Upper lobe of left lung (tissue), 6 donors: ENCODE measurements around the gene LBX2. TPM values are rescaled to one million over a fixed set of nuclear protein-coding genes. Genes with fewer than 3 reads are reported as not detected.
"Not testable (repeated sequence)": the region's sequence is repeated elsewhere in the genome, so short reads cannot be mapped to it uniquely, and the experiment has no call there.

ENCODE experiments used
- ATAC-seq, 2 donors: fragments of 200-7000 bp; cut with Tn5 transposase; one replicate each; pipeline ENCODE4 v1.9.1; 2022; ENCODE audit warnings: mild to moderate bottlenecking in 2 of 2, moderate library complexity in 2 of 2; ENCODE audit not compliant: low FRiP score in 2 of 2
- DNase-seq, 2 donors: peaks; one replicate each; pipeline ENCODE4 v3.0.0-alpha.2; 2019 to 2020
- H3K27ac ChIP-seq, 4 donors: fragments of 200-600 bp; sonication (generic); one replicate each; pipeline ENCODE4 v1.5.1; 2016 to 2019
- H3K27me3 ChIP-seq, 4 donors: fragments of 200-600 bp; sonication (generic); one replicate each; pipeline ENCODE4 v1.5.1; 2017 to 2019
- H3K36me3 ChIP-seq, 4 donors: fragments of 200-600 bp; sonication (generic); one replicate each; pipeline ENCODE4 v1.5.1; 2016 to 2019
- H3K4me1 ChIP-seq, 4 donors: fragments of 200-600 bp; sonication (generic); one replicate each; pipeline ENCODE4 v1.5.1; 2018 to 2019
- H3K4me3 ChIP-seq, 4 donors: fragments of 200-600 bp; sonication (generic); one replicate each; pipeline ENCODE4 v1.5.1; 2017 to 2019; ENCODE audit warnings: mild to moderate bottlenecking in 2 of 4, moderate library complexity in 1 of 4
- H3K9me3 ChIP-seq, 4 donors: fragments of 200-600 bp; sonication (generic); one replicate each; pipeline ENCODE4 v1.5.1; 2018 to 2019
- CTCF ChIP-seq, 6 experiments: fragments of 450-650 bp in 4 of 6; fragments of 200-600 bp in 2 of 6; sonication (generic) in 2 of 6; IDR thresholded peaks; one replicate each; pipeline ENCODE4 v1.5.1; 2016 to 2019; ENCODE audit warnings: antibody characterized with exemption in 6 of 6
- EP300 ChIP-seq, 4 donors: sonication (generic); formaldehyde crosslinking; IDR thresholded peaks; one replicate each; pipeline ENCODE4 v1.5.1; 2017; ENCODE audit warnings: antibody characterized with exemption in 4 of 4, control low read depth in 2 of 4
- POLR2A ChIP-seq, 4 donors: fragments of 450-650 bp; IDR thresholded peaks; one replicate each; pipeline ENCODE4 v1.5.1; 2016 to 2017; ENCODE audit warnings: antibody characterized with exemption in 4 of 4, mild to moderate bottlenecking in 2 of 4
- POLR2AphosphoS5 ChIP-seq, 2 donors: sonication (generic); formaldehyde crosslinking; IDR thresholded peaks; one replicate each; pipeline ENCODE4 v1.5.1; 2017; ENCODE audit warnings: antibody characterized with exemption in 2 of 2
- WGBS, 2 donors: methylation state at CpG; one replicate each; pipeline ENCODE4 v1.1.5; 2017 to 2018; 5-methylcytosine and 5-hydroxymethylcytosine counted together
- total RNA-seq, 6 donors: library from RNA; depleted of rRNA in 4 of 6; stranded (reverse); fragments of >200 nt in 4 of 6; gene quantifications; one replicate each; pipeline versions ENCODE4 v1.1.0 to v1.2.1, GENCODE V29; 2016 to 2021
- donor health status: DM: no; HTN: no; CAD: no; lungs with moderate emphysema.
- donor health status: DM: no; HTN: yes; CAD: no; lungs with severe emphysema.

Gene LBX2
- total RNA-seq, 6 donors from 2014 or later: 1.3 to 8.4 (median 2.4) TPM

DNA sequence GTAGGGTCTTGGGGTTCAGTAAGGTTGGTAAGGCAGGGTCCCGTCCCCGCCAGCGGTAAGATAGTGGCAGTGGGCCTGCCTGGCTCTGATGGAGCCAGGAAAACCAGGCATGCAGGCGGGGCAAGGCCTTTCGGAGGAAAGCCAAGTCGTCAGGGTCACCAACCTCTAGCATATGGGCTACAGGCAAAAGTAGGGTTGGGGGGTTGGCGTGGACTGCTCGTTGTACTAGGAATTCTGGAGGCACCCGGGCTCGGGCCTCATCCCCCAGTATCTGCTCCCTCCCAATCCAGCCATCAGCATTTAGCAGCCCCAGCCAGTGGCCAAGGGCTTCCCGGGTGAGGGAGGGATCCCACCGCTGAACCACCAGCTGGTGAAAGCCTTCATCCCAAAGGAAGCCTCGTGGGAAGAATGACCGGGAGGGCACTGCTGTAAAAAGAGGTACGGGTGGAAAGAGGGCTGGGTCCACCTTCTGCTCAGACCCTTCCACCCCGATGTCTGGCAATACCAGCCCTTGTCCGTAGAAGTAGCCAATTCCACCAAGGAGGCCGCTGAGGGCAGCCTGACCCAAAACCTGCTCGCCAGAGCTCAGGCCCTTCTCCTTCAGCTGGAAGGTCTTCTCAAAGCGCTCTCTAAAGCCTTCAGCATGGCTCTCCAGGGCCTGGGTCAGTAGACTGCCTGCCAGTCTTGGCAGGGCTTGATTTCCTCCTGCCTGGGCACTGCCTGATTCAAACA lies 37.2 kb downstream of the LBX2 start:
- ATAC-seq (no peak), DNase-seq (no peak)
- H3K36me3 ChIP-seq: peaks cover 0 to 26% (median 12%) of the 10 kb centered on the region in 4 donors
- no peak overlapping the region for H3K4me3 ChIP-seq
- no peak overlapping the region for H3K27ac ChIP-seq
- TF ChIP-seq POLR2AphosphoS5 (IDR thresholded peaks at IDR 0.05) (no peak), CTCF (IDR thresholded peaks at IDR 0.05) (no peak), POLR2A (IDR thresholded peaks at IDR 0.05) (no peak), EP300 (IDR thresholded peaks at IDR 0.05) (no peak)
- H3K9me3 ChIP-seq: no peaks in the 10 kb centered on the region
- no peaks in the 10 kb centered on the region for H3K27me3 ChIP-seq
- 87 to 90% methylated on average over 15 to 20 of the region's 20 CpGs for WGBS, 2 donors
- H3K4me1 ChIP-seq: peaks cover 26 to 43% (median 29%) of the 10 kb centered on the region in 4 donors

- Histone ChIP-seq H3K36me3 (peaks cover 0 to 26% (median 12%) of the 10 kb centered on the region in 4 donors), H3K4me3 (no peak overlapping the region), H3K27ac (no peak overlapping the region), H3K9me3 (no peaks in the 10 kb centered on the region), H3K27me3 (no peaks in the 10 kb centered on the region), H3K4me1 (peaks cover 34 to 51% (median 36%) of the 10 kb centered on the region in 4 donors)
- peak in 1 of 2 donors; percentile 70 for DNase-seq
- ATAC-seq: no peak
- WGBS, 2 donors: 95 to 98% methylated on average over 17 of the region's 27 CpGs
- peak in 1 of 6 experiments; percentile 6 for TF ChIP-seq CTCF (IDR thresholded peaks at IDR 0.05)
- TF ChIP-seq POLR2AphosphoS5 (IDR thresholded peaks at IDR 0.05): no peak
- TF ChIP-seq EP300 (IDR thresholded peaks at IDR 0.05): no peak
- no peak for TF ChIP-seq POLR2A (IDR thresholded peaks at IDR 0.05)
Observed at GRCh38 chr2:74461187-74462053, 38.0 kb downstream of the LBX2 start.

GRCh38 chr2:74460187-74460586 lies 39.2 kb downstream of the LBX2 start:
- Histone ChIP-seq H3K4me1 (peaks cover 38 to 55% (median 41%) of the 10 kb centered on the region in 4 donors), H3K36me3 (peaks cover 0 to 26% (median 12%) of the 10 kb centered on the region in 4 donors)
- WGBS, 2 donors: 86 to 91% methylated on average over 8 to 10 of the region's 10 CpGs
- H3K27ac ChIP-seq, DNase-seq, ATAC-seq, H3K4me3 ChIP-seq, H3K9me3 ChIP-seq, H3K27me3 ChIP-seq: not testable (repeated sequence)

GRCh38 chr2:74459503-74460118 lies 39.8 kb downstream of the LBX2 start:
- peak overlapping the region in 3 of 4 donors; percentile 66 to 87 (median 72) for H3K4me3 ChIP-seq
- WGBS, 2 donors: 81 to 91% methylated on average over 11 to 13 of the region's 13 CpGs
- not testable (repeated sequence) for H3K27me3 ChIP-seq, H3K9me3 ChIP-seq, DNase-seq, ATAC-seq
- peak overlapping the region in 1 of 4 donors; percentile 99 for H3K27ac ChIP-seq
- H3K36me3 ChIP-seq: peaks cover 0 to 26% (median 12%) of the 10 kb centered on the region in 4 donors
- peaks cover 38 to 55% (median 41%) of the 10 kb centered on the region in 4 donors for H3K4me1 ChIP-seq

DNA sequence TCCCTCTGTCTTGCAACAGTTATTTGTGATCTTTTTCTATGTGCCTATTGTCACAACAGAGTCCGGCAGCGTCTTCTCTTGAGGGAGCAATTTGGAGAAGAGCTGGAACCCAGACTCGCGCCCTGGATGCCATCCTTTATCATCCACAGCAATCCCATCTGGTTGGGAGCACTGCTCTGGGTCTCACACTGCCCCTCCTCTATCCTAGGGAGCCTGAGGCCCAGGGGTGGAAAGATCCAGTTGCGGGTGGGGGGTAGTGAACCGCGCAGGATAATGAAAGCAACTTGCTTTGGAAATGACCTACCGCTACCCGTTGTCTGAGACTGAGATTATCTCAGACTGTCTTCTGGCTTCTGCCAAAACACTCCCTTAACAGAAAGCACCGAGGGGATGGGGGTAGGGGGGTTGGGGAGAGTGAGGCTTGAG lies 40.5 kb downstream of the LBX2 start:
- Histone ChIP-seq H3K36me3 (peaks cover 0 to 26% (median 12%) of the 10 kb centered on the region in 4 donors), H3K4me3 (peak overlapping the region; percentile 66 to 91 (median 80)), H3K27me3 (no peaks in the 10 kb centered on the region), H3K4me1 (peaks cover 35 to 53% (median 38%) of the 10 kb centered on the region in 4 donors), H3K9me3 (no peaks in the 10 kb centered on the region), H3K27ac (peak overlapping the region; percentile 64 to 99 (median 88))
- WGBS, 2 donors: 0 to 8% methylated on average over 5 to 10 of the region's 10 CpGs
- DNase-seq (no peak), ATAC-seq (no peak)
- TF ChIP-seq CTCF (IDR thresholded peaks at IDR 0.05) (no peak), EP300 (IDR thresholded peaks at IDR 0.05) (no peak), POLR2A (IDR thresholded peaks at IDR 0.05) (no peak), POLR2AphosphoS5 (IDR thresholded peaks at IDR 0.05) (no peak)
